Measurements from ENCODE around the gene MAPK8IP1.

DNA sequence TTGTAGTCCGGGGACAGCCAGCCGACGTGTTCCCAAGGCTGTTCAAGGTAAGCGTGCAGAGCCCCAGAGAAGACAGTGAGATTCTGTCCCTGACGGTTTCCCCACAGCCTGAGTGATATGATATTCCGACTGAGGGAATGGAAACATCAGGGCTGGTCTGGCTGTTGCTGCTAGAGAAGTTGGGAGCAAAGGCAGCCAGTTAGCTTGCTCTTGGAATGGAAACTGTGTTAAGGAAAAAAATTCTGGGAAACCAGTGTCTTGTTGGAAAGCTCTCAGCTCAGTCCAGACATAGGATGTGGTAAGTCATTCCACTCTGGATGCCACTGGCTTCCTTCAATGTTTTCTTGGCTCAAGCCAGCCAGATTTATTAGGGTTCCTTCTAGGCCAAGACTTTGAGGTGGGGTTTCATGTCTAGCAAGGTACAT, 29.4 kb upstream of the MAPK8IP1 start:
- no peak for TF ChIP-seq EZH2 (IDR thresholded peaks at IDR 0.05)
- TF ChIP-seq FOXP2 (optimal IDR thresholded peaks at IDR 0.05; ENCODE audit: control extremely low read depth, extremely low read length, insufficient read depth): no peak
- TF ChIP-seq POLR2AphosphoS5 (IDR thresholded peaks at IDR 0.05; ENCODE audit: borderline replicate concordance, low read depth, low read length): no peak

Data from SK-N-MC (cell line).